Naive thymus-derived CD4-positive, alpha-beta T cell (primary cell): Measurements from ENCODE around the gene TGFBR2. TPM values are rescaled to one million over a fixed set of nuclear protein-coding genes. Genes with fewer than 3 reads are reported as not detected.
A peak's percentile ranks its signal among the peaks of the same experiment; 100 is the strongest.

Source experiments
- ATAC-seq: fragments of 150-1000 bp; cut with Tn5 transposase; 2 replicates; pipeline ENCODE4 v1.10.0; 2021; ENCODE audit warnings: mild to moderate bottlenecking, moderate library complexity
- CTCF ChIA-PET: fragments of 350-600 bp; sonication (Branson Sonifier 250); formaldehyde crosslinking; loops from one replicate; lab custom pipeline; 2021; ENCODE audit warnings: antibody characterized with exemption; lab: Charles Lee
- POLR2A ChIA-PET: fragments of 350-600 bp; sonication (Branson Sonifier 250); formaldehyde crosslinking; loops from one replicate; lab custom pipeline; 2021; ENCODE audit warnings: antibody characterized with exemption, inconsistent platforms; lab: Charles Lee
- DNase-seq, 9 donors: peaks; one replicate each; pipeline versions ENCODE4 v3.0.0 to v3.0.0-alpha.2; 2020 to 2022; ENCODE audit warnings: mixed read lengths in 1 of 9
- H3K27ac ChIP-seq: one replicate; pipeline ENCODE4 v1.7.0; 2013; ENCODE audit warnings: mild to moderate bottlenecking, low read depth, low read length, moderate library complexity
- H3K27me3 ChIP-seq, 2 donors: one replicate each; pipeline ENCODE4 v1.7.0; 2013; ENCODE audit warnings: low read length in 2 of 2, mild to moderate bottlenecking in 2 of 2, moderate library complexity in 2 of 2; ENCODE audit not compliant: control insufficient read depth in 2 of 2, insufficient read depth in 2 of 2
- H3K36me3 ChIP-seq, 3 experiments: 1 replicate in 2 of 3; 2 replicates in 1 of 3; pipeline ENCODE4 v1.7.0; 2013; ENCODE audit warnings: low read length in 3 of 3, mild to moderate bottlenecking in 3 of 3, moderate library complexity in 1 of 3; ENCODE audit not compliant: insufficient read depth in 3 of 3, control insufficient read depth in 2 of 3
- H3K4me1 ChIP-seq, 2 donors: one replicate each; pipeline ENCODE4 v1.7.0; 2013; ENCODE audit warnings: low read length in 2 of 2, mild to moderate bottlenecking in 2 of 2, moderate library complexity in 1 of 2; ENCODE audit not compliant: control insufficient read depth in 2 of 2, insufficient read depth in 2 of 2
- H3K4me3 ChIP-seq: 2 replicates; pipeline ENCODE4 v1.7.0; 2013; ENCODE audit warnings: mild to moderate bottlenecking, low read length
- H3K9me3 ChIP-seq, 3 experiments: 1 replicate in 2 of 3; 2 replicates in 1 of 3; pipeline ENCODE4 v1.7.0; 2013; ENCODE audit warnings: low read length in 3 of 3; ENCODE audit not compliant: control insufficient read depth in 2 of 3
- H3K27ac Mint-ChIP-seq, 9 donors: one replicate each; pipeline ENCODE4 v1.8.0; 2020 to 2022; ENCODE audit warnings: mixed read lengths in 9 of 9, mild to moderate bottlenecking in 8 of 9, moderate library complexity in 5 of 9, inconsistent platforms in 2 of 9
- H3K27me3 Mint-ChIP-seq, 5 donors: one replicate each; pipeline ENCODE4 v1.8.0; 2021 to 2022; ENCODE audit warnings: mixed read lengths in 5 of 5, mild to moderate bottlenecking in 1 of 5
- H3K36me3 Mint-ChIP-seq, 5 donors: one replicate each; pipeline ENCODE4 v1.8.0; 2020 to 2022; ENCODE audit warnings: mixed read lengths in 5 of 5, mild to moderate bottlenecking in 3 of 5, inconsistent platforms in 1 of 5
- H3K4me1 Mint-ChIP-seq, 7 donors: one replicate each; pipeline ENCODE4 v1.8.0; 2020 to 2022; ENCODE audit warnings: mixed read lengths in 7 of 7, mild to moderate bottlenecking in 3 of 7, inconsistent platforms in 1 of 7
- H3K4me3 Mint-ChIP-seq, 10 donors: one replicate each; pipeline ENCODE4 v1.8.0; 2020 to 2022; ENCODE audit warnings: mild to moderate bottlenecking in 10 of 10, mixed read lengths in 10 of 10, moderate library complexity in 6 of 10, inconsistent platforms in 2 of 10
- H3K9me3 Mint-ChIP-seq, 11 donors: one replicate each; pipeline ENCODE4 v1.8.0; 2020 to 2022; ENCODE audit warnings: mixed read lengths in 11 of 11, mild to moderate bottlenecking in 4 of 11, inconsistent platforms in 1 of 11, moderate library complexity in 1 of 11
- intact Hi-C, 2 donors: fragments of 100-400 bp; cut with micrococcal nuclease; formaldehyde crosslinking; loops; one replicate each; pipeline ENCODE4 v1.15.1; 2023
- polyA plus RNA-seq, 2 donors: library from polyadenylated mRNA; unstranded; fragments of 300-500 nt; fragmentation: Illumina TruSeq; gene quantifications; one replicate each; pipeline ENCODE4 v1.2.3, GENCODE V29; 2021
- total RNA-seq, 6 experiments: library from RNA in 5 of 6; stranded (reverse) in 5 of 6; gene quantifications; 1 replicate in 5 of 6; 2 replicates in 1 of 6; pipeline ENCODE4 v1.2.3 and lab custom pipeline; 2021 to 2026

Gene TGFBR2
- total and polyA plus RNA-seq, 7 experiments from 2014 or later, result 63.0 to 263 (median 155) TPM

DNA sequence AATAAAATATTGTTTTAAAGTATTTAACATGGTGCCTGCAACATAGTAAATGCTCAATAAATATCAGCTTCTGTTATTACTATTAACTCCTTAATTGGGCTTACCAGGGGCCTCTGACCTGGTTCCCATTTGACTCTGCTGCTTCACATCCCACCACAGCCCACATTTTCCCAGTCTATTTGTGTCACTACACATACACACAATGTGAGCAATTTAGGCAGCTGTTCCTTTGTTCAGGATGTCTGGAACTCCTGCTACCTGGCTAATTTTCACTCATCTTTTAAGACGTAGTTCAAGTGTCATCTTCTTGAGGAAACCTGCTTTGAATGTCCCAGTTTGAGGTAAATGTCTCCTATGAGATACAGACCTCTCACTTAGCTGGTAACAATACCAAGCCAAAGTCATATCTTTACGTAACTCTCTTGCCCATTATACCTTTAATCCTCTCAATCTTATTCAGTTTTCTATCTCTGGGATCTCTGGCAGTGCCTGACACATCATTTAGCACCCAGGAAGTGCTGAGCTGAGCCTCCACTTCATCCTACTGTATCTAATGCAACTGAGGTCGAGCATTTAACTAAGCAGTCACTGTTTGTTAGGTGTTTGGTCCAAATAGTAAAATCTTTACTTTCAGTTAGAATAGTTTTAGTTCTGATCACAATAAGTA, 4.4 kb downstream of the TGFBR2 start:
- Mint-ChIP-seq H3K4me1 (peaks cover 54 to 70% (median 59%) of the 10 kb centered on the region in 7 donors), H3K36me3 (peaks cover 4 to 32% (median 20%) of the 10 kb centered on the region in 5 donors), H3K27me3 (no peaks in the 10 kb centered on the region), H3K9me3 (peaks cover 0 to 2% (median 0%) of the 10 kb centered on the region in 11 donors), H3K27ac (peak overlapping the region; percentile 87 to 99 (median 95)), H3K4me3 (peak overlapping the region; percentile 88 to 100 (median 95))
- ChIA-PET POLR2A (interaction anchor here (0.9 to 27.4 kb wide), 11 partner anchors 8 to 263 kb away, joined by 3 to 853 read pairs (median 5); no protein-coding TSS in a partner anchor), CTCF (interaction anchor here (1.2 to 2.0 kb wide), 5 partner anchors 8 to 292 kb away, joined by 3 to 9 read pairs (median 5); no protein-coding TSS in a partner anchor)
- Histone ChIP-seq H3K4me3 (peak overlapping the region; percentile 92), H3K36me3 (peaks cover 0 to 13% (median 0%) of the 10 kb centered on the region in 3 experiments), H3K27me3 (no peaks in the 10 kb centered on the region), H3K9me3 (no peaks in the 10 kb centered on the region), H3K27ac (peak overlapping the region; percentile 79), H3K4me1 (peaks cover 28 to 62% of the 10 kb centered on the region in 2 donors)
- ATAC-seq (no peak), DNase-seq (no peak)
- intact Hi-C loops, result loop anchor here (1.0 to 10.0 kb wide), 8 partner anchors 18 to 1824 kb away; no protein-coding TSS in a partner anchor

DNA sequence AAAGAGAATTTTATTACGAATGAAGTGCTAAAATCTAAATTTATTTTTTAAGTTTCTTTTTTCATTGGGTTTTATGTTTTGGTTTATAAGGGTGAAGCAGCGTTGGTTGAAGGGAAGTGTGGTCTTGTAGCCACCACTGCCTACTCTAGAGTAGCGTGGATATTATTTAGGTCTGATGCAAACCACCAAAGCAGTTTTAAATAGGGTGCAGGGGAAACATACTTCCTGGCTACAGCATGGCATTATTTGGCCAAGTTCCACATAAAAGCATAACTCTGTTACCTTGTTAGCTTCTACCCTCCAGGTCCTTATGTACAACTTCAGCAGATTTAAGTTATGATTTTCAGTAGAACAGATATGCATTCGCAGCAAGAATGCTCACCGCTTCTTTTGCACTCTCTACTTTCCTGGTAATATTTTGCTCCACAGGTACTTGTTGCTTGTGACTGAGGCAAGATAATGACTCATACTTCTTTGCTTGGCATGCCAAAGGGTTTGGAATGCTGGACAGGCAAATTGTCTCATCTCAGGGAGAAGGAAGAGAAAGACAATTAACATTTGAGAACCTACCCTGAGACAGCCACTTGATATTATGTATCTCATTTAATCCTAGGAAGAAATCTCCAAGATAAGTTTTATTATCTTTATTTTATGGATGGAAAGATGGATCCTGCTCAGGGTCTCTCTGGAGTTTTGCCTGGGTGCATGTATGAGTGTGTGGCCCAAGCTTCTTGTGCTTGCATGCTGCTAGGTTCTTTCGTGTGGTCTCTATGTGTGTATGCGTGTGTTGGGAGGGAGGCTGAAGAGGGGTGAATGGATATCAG, 5.4 kb downstream of the TGFBR2 start:
- H3K4me1 ChIP-seq, result peaks cover 30 to 65% of the 10 kb centered on the region in 2 donors
- no peak for DNase-seq
- ATAC-seq, result peak; percentile 49
- ChIA-PET CTCF (interaction anchor here (1.4 to 2.0 kb wide), 4 partner anchors 13 to 293 kb away, joined by 3 to 8 read pairs (median 4); no protein-coding TSS in a partner anchor), POLR2A (interaction anchor here (0.9 to 27.4 kb wide), 9 partner anchors 7 to 264 kb away, joined by 3 to 853 read pairs (median 7); no protein-coding TSS in a partner anchor)
- Mint-ChIP-seq H3K36me3 (peaks cover 4 to 37% (median 21%) of the 10 kb centered on the region in 5 donors), H3K4me1 (peaks cover 60 to 75% (median 63%) of the 10 kb centered on the region in 7 donors), H3K27me3 (no peaks in the 10 kb centered on the region), H3K27ac (peak overlapping the region; percentile 87 to 99 (median 95)), H3K9me3 (no peaks in the 10 kb centered on the region), H3K4me3 (peak overlapping the region; percentile 88 to 100 (median 95))
- no peaks in the 10 kb centered on the region for H3K9me3 ChIP-seq
- intact Hi-C loops, result loop anchor here (1.0 to 10.0 kb wide), 9 partner anchors 8 to 1823 kb away; no protein-coding TSS in a partner anchor
- H3K27me3 ChIP-seq, result no peaks in the 10 kb centered on the region
- peaks cover 0 to 11% (median 0%) of the 10 kb centered on the region in 3 experiments for H3K36me3 ChIP-seq
- peak overlapping the region; percentile 92 for H3K4me3 ChIP-seq
- H3K27ac ChIP-seq, result peak overlapping the region; percentile 79

DNA sequence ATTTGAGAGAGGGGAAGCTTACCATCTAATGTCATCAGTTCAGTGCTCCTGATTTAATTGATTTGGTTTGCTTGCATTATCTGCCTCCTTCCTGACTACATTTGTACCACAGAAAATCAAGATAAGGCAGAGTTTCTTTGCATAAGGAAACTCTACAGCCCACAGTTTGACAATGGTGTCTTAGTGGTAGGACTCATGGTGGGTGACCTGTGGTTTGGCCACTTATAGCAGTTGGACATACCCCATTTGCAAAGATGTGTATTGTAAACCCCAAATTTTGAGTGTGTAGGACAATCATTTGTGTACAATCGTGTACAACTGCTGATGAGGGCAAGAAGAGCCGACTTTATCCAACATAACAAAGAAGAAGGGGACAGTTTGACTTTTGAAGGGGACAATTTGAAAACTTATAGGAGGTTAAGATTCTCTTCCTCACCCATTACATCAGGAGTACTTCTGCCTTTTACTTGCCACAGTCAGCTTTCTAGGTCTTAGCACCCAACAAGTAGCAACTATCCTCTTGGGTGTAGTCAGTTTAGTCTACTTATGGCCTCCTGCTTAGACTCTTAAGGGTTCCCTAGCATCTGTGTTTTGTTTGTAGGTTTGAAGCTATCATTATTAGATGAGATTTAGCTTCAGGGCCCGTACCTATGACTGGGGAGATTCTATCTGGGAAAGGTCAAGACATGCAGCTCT, 6.2 kb downstream of the TGFBR2 start:
- ATAC-seq (peak; percentile 19), DNase-seq (peak in 1 of 9 donors; percentile 20)
- peak overlapping the region; percentile 87 to 99 (median 95) for H3K27ac Mint-ChIP-seq
- H3K27me3 Mint-ChIP-seq, result no peaks in the 10 kb centered on the region
- H3K27me3 ChIP-seq, result no peaks in the 10 kb centered on the region
- peak overlapping the region; percentile 79 for H3K27ac ChIP-seq
- peak overlapping the region; percentile 88 to 100 (median 95) for H3K4me3 Mint-ChIP-seq
- intact Hi-C loops, result loop anchor here (1.0 to 10.0 kb wide), 6 partner anchors 8 to 1822 kb away; no protein-coding TSS in a partner anchor
- ChIA-PET POLR2A (interaction anchor here (0.7 to 27.4 kb wide), 8 partner anchors 6 to 77 kb away, joined by 3 to 853 read pairs (median 10); no protein-coding TSS in a partner anchor), CTCF (interaction anchor here (0.6 to 2.0 kb wide), 4 partner anchors 8 to 80 kb away, joined by 3 to 8 read pairs (median 3); no protein-coding TSS in a partner anchor)
- peaks cover 4 to 37% (median 21%) of the 10 kb centered on the region in 5 donors for H3K36me3 Mint-ChIP-seq
- peaks cover 0 to 5% (median 0%) of the 10 kb centered on the region in 3 experiments for H3K36me3 ChIP-seq
- H3K9me3 ChIP-seq, result no peaks in the 10 kb centered on the region
- peak overlapping the region; percentile 92 for H3K4me3 ChIP-seq
- peaks cover 62 to 81% (median 68%) of the 10 kb centered on the region in 7 donors for H3K4me1 Mint-ChIP-seq
- H3K4me1 ChIP-seq, result peaks cover 31 to 72% of the 10 kb centered on the region in 2 donors
- no peaks in the 10 kb centered on the region for H3K9me3 Mint-ChIP-seq

DNA sequence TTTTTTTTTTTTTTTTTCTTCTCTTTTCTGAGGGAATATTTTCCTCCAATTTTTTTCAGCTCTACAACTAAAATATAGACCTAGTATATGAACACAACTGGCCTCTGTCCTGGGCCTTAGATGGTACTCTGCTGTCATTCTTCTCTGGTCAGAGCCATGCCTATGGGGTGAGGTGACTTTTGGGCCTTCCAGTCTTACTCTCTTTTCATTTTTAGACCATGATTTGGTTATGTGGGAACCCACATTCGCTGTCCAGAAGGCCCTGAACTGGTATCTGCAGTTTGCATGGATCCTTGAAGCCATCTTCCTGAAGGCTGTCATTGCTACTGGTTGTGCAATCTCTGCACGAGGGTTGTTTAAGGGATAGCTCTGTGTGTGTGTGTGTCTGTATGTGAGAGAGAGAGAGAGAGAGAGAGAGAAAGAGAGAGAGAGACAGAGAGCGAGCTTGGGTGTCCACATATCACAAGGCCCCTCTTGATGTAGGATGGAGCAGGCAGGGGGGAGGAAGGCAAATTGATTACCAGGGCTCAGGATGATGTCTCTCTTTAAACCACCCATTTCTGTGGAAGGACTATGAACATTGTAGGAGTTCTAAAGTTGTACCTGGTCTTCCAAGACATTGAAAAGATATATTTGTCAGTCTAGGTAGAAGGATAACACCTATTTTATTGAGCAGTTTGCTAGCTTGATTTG, 6.9 kb downstream of the TGFBR2 start:
- H3K9me3 ChIP-seq, result no peaks in the 10 kb centered on the region
- POLR2A ChIA-PET, result interaction anchor here (0.7 to 27.4 kb wide), 7 partner anchors 6 to 77 kb away, joined by 3 to 853 read pairs (median 15); no protein-coding TSS in a partner anchor
- DNase-seq, result peak in 1 of 9 donors; percentile 19
- intact Hi-C loops, result loop anchor here (5.0 to 10.0 kb wide), 5 partner anchors 281 to 1822 kb away; no protein-coding TSS in a partner anchor
- CTCF ChIA-PET, result interaction anchor here (0.6 to 2.0 kb wide), 4 partner anchors 7 to 80 kb away, joined by 3 to 8 read pairs (median 3); no protein-coding TSS in a partner anchor
- H3K4me1 Mint-ChIP-seq, result peaks cover 69 to 86% (median 74%) of the 10 kb centered on the region in 7 donors
- peak overlapping the region; percentile 79 for H3K27ac ChIP-seq
- peak overlapping the region; percentile 92 for H3K4me3 ChIP-seq
- H3K27ac Mint-ChIP-seq, result peak overlapping the region; percentile 87 to 99 (median 95)
- no peaks in the 10 kb centered on the region for H3K27me3 ChIP-seq
- H3K4me1 ChIP-seq, result peaks cover 38 to 79% of the 10 kb centered on the region in 2 donors
- H3K9me3 Mint-ChIP-seq, result no peaks in the 10 kb centered on the region
- peaks cover 7 to 40% (median 23%) of the 10 kb centered on the region in 5 donors for H3K36me3 Mint-ChIP-seq
- H3K4me3 Mint-ChIP-seq, result peak overlapping the region; percentile 88 to 100 (median 95)
- H3K27me3 Mint-ChIP-seq, result no peaks in the 10 kb centered on the region
- H3K36me3 ChIP-seq, result peaks cover 0 to 2% (median 0%) of the 10 kb centered on the region in 3 experiments
- ATAC-seq, result no peak

DNA sequence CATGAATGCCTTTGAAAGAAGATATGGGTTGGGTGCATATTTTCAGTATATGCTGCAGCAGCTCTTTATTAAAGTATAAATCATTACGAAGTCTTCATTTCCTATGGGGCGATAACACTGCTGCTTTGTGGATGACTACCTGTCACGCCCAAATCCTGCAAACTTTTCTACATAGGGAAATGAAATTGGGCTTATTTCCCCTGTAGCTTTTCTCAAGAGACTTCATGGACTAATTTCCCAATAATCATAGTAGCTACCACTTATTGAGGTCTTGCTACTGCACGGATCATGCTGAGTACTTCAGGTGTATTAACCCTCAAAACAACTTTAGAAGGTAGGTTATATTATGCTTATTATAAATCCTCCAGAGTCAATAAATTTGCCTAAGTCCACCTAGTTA, 8.0 kb downstream of the TGFBR2 start:
- Histone ChIP-seq H3K4me1 (peaks cover 49 to 90% of the 10 kb centered on the region in 2 donors), H3K4me3 (peak overlapping the region; percentile 92), H3K9me3 (no peaks in the 10 kb centered on the region), H3K27me3 (no peaks in the 10 kb centered on the region), H3K27ac (peak overlapping the region; percentile 79), H3K36me3 (no peaks in the 10 kb centered on the region)
- Mint-ChIP-seq H3K36me3 (peaks cover 9 to 44% (median 21%) of the 10 kb centered on the region in 5 donors), H3K9me3 (peaks cover 0 to 2% (median 0%) of the 10 kb centered on the region in 11 donors), H3K27me3 (no peaks in the 10 kb centered on the region), H3K4me1 (peaks cover 73 to 97% (median 85%) of the 10 kb centered on the region in 7 donors), H3K27ac (peak overlapping the region; percentile 66 to 99 (median 95)), H3K4me3 (peak overlapping the region; percentile 88 to 100 (median 95))
- intact Hi-C loops, result loop anchor here (2.0 to 10.0 kb wide), 6 partner anchors 66 to 1820 kb away; no protein-coding TSS in a partner anchor
- no peak for ATAC-seq
- POLR2A ChIA-PET, result interaction anchor here (0.7 to 27.4 kb wide), 4 partner anchors 5 to 1826 kb away, joined by 4 to 853 read pairs (median 72); partner anchors contain the start of gene TGFBR2
- DNase-seq, result peak in 1 of 9 donors; percentile 1
- CTCF ChIA-PET, result no interaction called here
